ENCODE measurements around the gene MAGI3. TPM values are rescaled to one million over a fixed set of nuclear protein-coding genes. Genes with fewer than 3 reads are reported as not detected.

The MAGI3 gene
- total RNA-seq, 1 experiment from 2014 or later = 27.6 TPM

DNA sequence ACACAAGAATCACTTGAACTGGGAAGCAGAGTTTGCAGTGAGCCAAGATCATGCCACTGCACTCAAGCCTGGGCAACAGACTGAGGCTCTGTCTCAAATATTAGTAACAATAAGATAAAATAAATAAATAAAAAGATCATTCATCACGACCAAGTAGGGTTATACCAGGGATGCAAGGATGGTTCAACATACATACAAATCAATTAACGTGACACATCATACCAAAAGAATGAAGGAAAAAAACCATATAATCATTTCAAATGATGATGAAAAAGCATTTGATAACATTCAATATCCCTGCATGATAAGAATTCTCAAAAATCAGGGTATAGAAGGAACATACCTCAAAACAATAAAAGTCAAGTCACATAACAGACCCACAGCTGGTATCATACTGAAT is 330.7 kb downstream of the MAGI3 start:
- no peaks in the 10 kb centered on the region; the same call in none of the 2 replicates for H3K36me3 ChIP-seq (ENCODE audit: control insufficient read depth, insufficient read depth, low read length)
- POLR2A ChIA-PET = no interaction called here

GRCh38 chr1:113732802-113733201 is 342.5 kb downstream of the MAGI3 start:
- no TSS peak for BruUV-seq (replicated peaks)

More for the DNA sequence above, 330.7 kb downstream of the MAGI3 start:
- intact Hi-C loops (cut with micrococcal nuclease; ENCODE audit: unreplicated experiment) = no loop called here
- H3K9me3 Mint-ChIP-seq (ENCODE audit: unreplicated experiment) = peaks cover 21% of the 10 kb centered on the region
- Histone ChIP-seq H3K9me3 (no peaks in the 10 kb centered on the region), H3K27me3 (replicated peaks; ENCODE audit: control insufficient read depth, insufficient read depth, low read length) (no peaks in the 10 kb centered on the region), H3K4me3 (ENCODE audit: low read depth, low read length) (no peak overlapping the region), H3K4me1 (no peaks in the 10 kb centered on the region)
- H3K4me3 Mint-ChIP-seq (ENCODE audit: unreplicated experiment) = no peak overlapping the region
- no peak for DNase-seq
- peaks cover 17% of the 10 kb centered on the region for H3K36me3 Mint-ChIP-seq (ENCODE audit: insufficient read depth, unreplicated experiment)
- no peak for TF ChIP-seq CTCF (IDR thresholded peaks at IDR 0.05; ENCODE audit: insufficient read depth in 1 of 2, low read depth in 1 of 2, low read length in 1 of 2, severe bottlenecking in 1 of 2, unreplicated experiment in 1 of 2)
- H3K27ac Mint-ChIP-seq (ENCODE audit: unreplicated experiment) = no peak overlapping the region
- no peaks in the 10 kb centered on the region for H3K4me1 Mint-ChIP-seq (ENCODE audit: low read depth, unreplicated experiment)
- BruUV-seq (replicated peaks) = no TSS peak
- CTCF ChIA-PET = no interaction called here
- H3K27me3 Mint-ChIP-seq (ENCODE audit: insufficient read depth, unreplicated experiment) = no peaks in the 10 kb centered on the region

GRCh38 chr1:113734357-113735055 is 344.2 kb downstream of the MAGI3 start:
- H3K27ac Mint-ChIP-seq (ENCODE audit: unreplicated experiment) = no peak overlapping the region
- Histone ChIP-seq H3K9me3 (no peaks in the 10 kb centered on the region), H3K27me3 (replicated peaks; ENCODE audit: control insufficient read depth, insufficient read depth, low read length) (no peaks in the 10 kb centered on the region), H3K4me3 (ENCODE audit: low read depth, low read length) (no peak overlapping the region), H3K36me3 (ENCODE audit: control insufficient read depth, insufficient read depth, low read length) (no peaks in the 10 kb centered on the region), H3K4me1 (no peaks in the 10 kb centered on the region)
- BruUV-seq (replicated peaks) = no TSS peak
- H3K4me1 Mint-ChIP-seq (ENCODE audit: low read depth, unreplicated experiment) = no peaks in the 10 kb centered on the region
- intact Hi-C loops (cut with micrococcal nuclease; ENCODE audit: unreplicated experiment) = no loop called here
- ChIA-PET POLR2A (interaction anchor here (0.7 kb wide), 1 partner anchor 480 kb away, joined by 3 read pairs; no protein-coding TSS in a partner anchor), CTCF (no interaction called here)
- no peaks in the 10 kb centered on the region for H3K9me3 Mint-ChIP-seq (ENCODE audit: unreplicated experiment)
- no peaks in the 10 kb centered on the region for H3K36me3 Mint-ChIP-seq (ENCODE audit: insufficient read depth, unreplicated experiment)
- DNase-seq = no peak
- TF ChIP-seq CTCF (IDR thresholded peaks at IDR 0.05; ENCODE audit: insufficient read depth in 1 of 2, low read depth in 1 of 2, low read length in 1 of 2, severe bottlenecking in 1 of 2, unreplicated experiment in 1 of 2) = no peak
- no peaks in the 10 kb centered on the region for H3K27me3 Mint-ChIP-seq (ENCODE audit: insufficient read depth, unreplicated experiment)
- no peak overlapping the region for H3K4me3 Mint-ChIP-seq (ENCODE audit: unreplicated experiment)

More at GRCh38 chr1:113732802-113733201, 342.5 kb downstream of the MAGI3 start:
- DNase-seq = no peak
- POLR2A ChIA-PET = no interaction called here
- TF ChIP-seq CTCF (IDR thresholded peaks at IDR 0.05; ENCODE audit: insufficient read depth in 1 of 2, low read depth in 1 of 2, low read length in 1 of 2, severe bottlenecking in 1 of 2, unreplicated experiment in 1 of 2) = no peak
- Histone ChIP-seq H3K9me3 (no peaks in the 10 kb centered on the region), H3K4me3 (ENCODE audit: low read depth, low read length) (no peak overlapping the region), H3K36me3 (ENCODE audit: control insufficient read depth, insufficient read depth, low read length) (no peaks in the 10 kb centered on the region), H3K27me3 (replicated peaks; ENCODE audit: control insufficient read depth, insufficient read depth, low read length) (no peaks in the 10 kb centered on the region), H3K4me1 (no peaks in the 10 kb centered on the region)
- no peak overlapping the region for H3K27ac Mint-ChIP-seq (ENCODE audit: unreplicated experiment)
- H3K9me3 Mint-ChIP-seq (ENCODE audit: unreplicated experiment) = no peaks in the 10 kb centered on the region
- no peaks in the 10 kb centered on the region for H3K27me3 Mint-ChIP-seq (ENCODE audit: insufficient read depth, unreplicated experiment)
- no peaks in the 10 kb centered on the region for H3K36me3 Mint-ChIP-seq (ENCODE audit: insufficient read depth, unreplicated experiment)
- CTCF ChIA-PET = no interaction called here
- H3K4me3 Mint-ChIP-seq (ENCODE audit: unreplicated experiment) = no peak overlapping the region
- intact Hi-C loops (cut with micrococcal nuclease; ENCODE audit: unreplicated experiment) = no loop called here
- H3K4me1 Mint-ChIP-seq (ENCODE audit: low read depth, unreplicated experiment) = no peaks in the 10 kb centered on the region
